HL-60 (cell line): ENCODE results near the gene TEDC1.

ENCODE experiments used
- POLR2AphosphoS5 ChIP-seq: IDR thresholded peaks from 2 replicates; pipeline ENCODE4 v1.6.1; 2012; ENCODE audit warnings: low read depth
- TF ChIP-seq, protein P1 (sequence below): IDR thresholded peaks from one replicate; pipeline ENCODE4 v1.5.1; 2011; ENCODE audit warnings: low read length, control low read depth, inconsistent platforms; ENCODE audit not compliant: insufficient read depth
- TF ChIP-seq, protein P2 (sequence below): IDR thresholded peaks from 2 replicates; pipeline ENCODE4 v1.6.1; 2012; ENCODE audit warnings: low read depth; ENCODE audit not compliant: insufficient replicate concordance

DNA sequence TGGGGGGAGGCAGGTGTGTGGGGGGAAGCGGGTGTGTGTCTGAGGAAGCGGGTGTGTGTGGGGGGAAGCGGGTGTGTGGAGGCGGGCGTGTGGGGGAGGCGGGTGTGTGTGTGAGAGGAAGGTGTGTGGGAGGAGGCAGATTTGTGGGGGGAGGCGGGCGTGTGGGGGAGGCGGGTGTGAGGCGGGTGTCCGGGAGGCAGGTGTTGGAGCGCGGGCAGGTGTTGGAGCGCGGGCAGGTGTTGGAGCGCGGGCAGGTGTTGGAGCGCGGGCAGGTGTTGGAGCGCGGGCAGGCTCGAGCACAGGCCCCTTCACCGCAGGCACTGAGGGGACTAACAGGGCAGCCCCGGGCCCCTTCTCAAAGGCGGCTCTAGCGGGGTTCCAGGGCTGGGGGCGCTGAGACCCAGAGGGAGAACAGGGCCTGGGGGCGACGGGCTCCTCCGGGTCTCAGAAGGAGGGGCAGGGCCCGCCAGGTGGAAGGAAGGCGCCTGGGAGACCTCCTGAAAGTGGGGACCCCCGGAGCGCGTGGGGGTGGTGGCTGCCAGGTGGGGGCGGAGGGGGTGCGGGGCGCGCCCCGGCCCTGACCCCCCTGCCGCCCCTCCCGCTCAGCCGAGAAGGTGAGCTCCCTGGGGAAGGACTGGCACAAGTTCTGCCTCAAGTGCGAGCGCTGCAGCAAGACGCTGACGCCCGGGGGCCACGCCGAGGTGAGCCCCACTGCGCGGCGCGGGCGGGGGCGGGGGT, 13.2 kb upstream of the TEDC1 start:
- TF ChIP-seq, protein P1, sequence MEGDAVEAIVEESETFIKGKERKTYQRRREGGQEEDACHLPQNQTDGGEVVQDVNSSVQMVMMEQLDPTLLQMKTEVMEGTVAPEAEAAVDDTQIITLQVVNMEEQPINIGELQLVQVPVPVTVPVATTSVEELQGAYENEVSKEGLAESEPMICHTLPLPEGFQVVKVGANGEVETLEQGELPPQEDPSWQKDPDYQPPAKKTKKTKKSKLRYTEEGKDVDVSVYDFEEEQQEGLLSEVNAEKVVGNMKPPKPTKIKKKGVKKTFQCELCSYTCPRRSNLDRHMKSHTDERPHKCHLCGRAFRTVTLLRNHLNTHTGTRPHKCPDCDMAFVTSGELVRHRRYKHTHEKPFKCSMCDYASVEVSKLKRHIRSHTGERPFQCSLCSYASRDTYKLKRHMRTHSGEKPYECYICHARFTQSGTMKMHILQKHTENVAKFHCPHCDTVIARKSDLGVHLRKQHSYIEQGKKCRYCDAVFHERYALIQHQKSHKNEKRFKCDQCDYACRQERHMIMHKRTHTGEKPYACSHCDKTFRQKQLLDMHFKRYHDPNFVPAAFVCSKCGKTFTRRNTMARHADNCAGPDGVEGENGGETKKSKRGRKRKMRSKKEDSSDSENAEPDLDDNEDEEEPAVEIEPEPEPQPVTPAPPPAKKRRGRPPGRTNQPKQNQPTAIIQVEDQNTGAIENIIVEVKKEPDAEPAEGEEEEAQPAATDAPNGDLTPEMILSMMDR: no peak
- TF ChIP-seq, protein P2, sequence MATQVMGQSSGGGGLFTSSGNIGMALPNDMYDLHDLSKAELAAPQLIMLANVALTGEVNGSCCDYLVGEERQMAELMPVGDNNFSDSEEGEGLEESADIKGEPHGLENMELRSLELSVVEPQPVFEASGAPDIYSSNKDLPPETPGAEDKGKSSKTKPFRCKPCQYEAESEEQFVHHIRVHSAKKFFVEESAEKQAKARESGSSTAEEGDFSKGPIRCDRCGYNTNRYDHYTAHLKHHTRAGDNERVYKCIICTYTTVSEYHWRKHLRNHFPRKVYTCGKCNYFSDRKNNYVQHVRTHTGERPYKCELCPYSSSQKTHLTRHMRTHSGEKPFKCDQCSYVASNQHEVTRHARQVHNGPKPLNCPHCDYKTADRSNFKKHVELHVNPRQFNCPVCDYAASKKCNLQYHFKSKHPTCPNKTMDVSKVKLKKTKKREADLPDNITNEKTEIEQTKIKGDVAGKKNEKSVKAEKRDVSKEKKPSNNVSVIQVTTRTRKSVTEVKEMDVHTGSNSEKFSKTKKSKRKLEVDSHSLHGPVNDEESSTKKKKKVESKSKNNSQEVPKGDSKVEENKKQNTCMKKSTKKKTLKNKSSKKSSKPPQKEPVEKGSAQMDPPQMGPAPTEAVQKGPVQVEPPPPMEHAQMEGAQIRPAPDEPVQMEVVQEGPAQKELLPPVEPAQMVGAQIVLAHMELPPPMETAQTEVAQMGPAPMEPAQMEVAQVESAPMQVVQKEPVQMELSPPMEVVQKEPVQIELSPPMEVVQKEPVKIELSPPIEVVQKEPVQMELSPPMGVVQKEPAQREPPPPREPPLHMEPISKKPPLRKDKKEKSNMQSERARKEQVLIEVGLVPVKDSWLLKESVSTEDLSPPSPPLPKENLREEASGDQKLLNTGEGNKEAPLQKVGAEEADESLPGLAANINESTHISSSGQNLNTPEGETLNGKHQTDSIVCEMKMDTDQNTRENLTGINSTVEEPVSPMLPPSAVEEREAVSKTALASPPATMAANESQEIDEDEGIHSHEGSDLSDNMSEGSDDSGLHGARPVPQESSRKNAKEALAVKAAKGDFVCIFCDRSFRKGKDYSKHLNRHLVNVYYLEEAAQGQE: no peak
- no peak for TF ChIP-seq POLR2AphosphoS5
